Ishikawa (cell line): ENCODE results near the gene JMJD7.

Experiments used
- CEBPB ChIP-seq: IDR thresholded peaks from 2 replicates; pipeline ENCODE4 v1.6.1; 2012
- CREB1 ChIP-seq: IDR thresholded peaks from 2 replicates; pipeline ENCODE4 v1.6.1; 2012; ENCODE audit warnings: low read depth
- EGR1 ChIP-seq: IDR thresholded peaks from 2 replicates; pipeline ENCODE4 v1.6.1; 2012
- EP300 ChIP-seq: IDR thresholded peaks from 2 replicates; pipeline ENCODE4 v1.6.1; 2012; ENCODE audit warnings: borderline replicate concordance
- FOXM1 ChIP-seq: IDR thresholded peaks from 2 replicates; pipeline ENCODE4 v1.6.1; 2012; ENCODE audit warnings: low read depth, borderline replicate concordance
- RAD21 ChIP-seq: IDR thresholded peaks from 2 replicates; pipeline ENCODE4 v1.6.1; 2012; ENCODE audit warnings: low read depth
- TAF1 ChIP-seq: IDR thresholded peaks from 2 replicates; pipeline ENCODE4 v1.6.1; 2012; ENCODE audit warnings: low read depth, mild to moderate bottlenecking
- TEAD4 ChIP-seq: IDR thresholded peaks from 2 replicates; pipeline ENCODE4 v1.6.1; 2012
- USF1 ChIP-seq: IDR thresholded peaks from 2 replicates; pipeline ENCODE4 v1.6.1; 2012
- YY1 ChIP-seq: IDR thresholded peaks from 2 replicates; pipeline ENCODE4 v1.6.1; 2012; ENCODE audit warnings: low read depth
- TF ChIP-seq, protein P1 (sequence below): IDR thresholded peaks from 2 replicates; pipeline ENCODE4 v1.6.1; 2012; ENCODE audit warnings: low read depth, mild to moderate bottlenecking

Gene JMJD7

GRCh38 chr15:41798607-41799487, 29.0 kb upstream of the JMJD7 start:
- TF ChIP-seq CEBPB (no peak), RAD21 (no peak), YY1 (no peak), CREB1 (no peak), TEAD4 (peak; percentile 11; the same call in 1 of the 2 replicates)

- no peak for TF ChIP-seq FOXM1
- TF ChIP-seq, protein P1, sequence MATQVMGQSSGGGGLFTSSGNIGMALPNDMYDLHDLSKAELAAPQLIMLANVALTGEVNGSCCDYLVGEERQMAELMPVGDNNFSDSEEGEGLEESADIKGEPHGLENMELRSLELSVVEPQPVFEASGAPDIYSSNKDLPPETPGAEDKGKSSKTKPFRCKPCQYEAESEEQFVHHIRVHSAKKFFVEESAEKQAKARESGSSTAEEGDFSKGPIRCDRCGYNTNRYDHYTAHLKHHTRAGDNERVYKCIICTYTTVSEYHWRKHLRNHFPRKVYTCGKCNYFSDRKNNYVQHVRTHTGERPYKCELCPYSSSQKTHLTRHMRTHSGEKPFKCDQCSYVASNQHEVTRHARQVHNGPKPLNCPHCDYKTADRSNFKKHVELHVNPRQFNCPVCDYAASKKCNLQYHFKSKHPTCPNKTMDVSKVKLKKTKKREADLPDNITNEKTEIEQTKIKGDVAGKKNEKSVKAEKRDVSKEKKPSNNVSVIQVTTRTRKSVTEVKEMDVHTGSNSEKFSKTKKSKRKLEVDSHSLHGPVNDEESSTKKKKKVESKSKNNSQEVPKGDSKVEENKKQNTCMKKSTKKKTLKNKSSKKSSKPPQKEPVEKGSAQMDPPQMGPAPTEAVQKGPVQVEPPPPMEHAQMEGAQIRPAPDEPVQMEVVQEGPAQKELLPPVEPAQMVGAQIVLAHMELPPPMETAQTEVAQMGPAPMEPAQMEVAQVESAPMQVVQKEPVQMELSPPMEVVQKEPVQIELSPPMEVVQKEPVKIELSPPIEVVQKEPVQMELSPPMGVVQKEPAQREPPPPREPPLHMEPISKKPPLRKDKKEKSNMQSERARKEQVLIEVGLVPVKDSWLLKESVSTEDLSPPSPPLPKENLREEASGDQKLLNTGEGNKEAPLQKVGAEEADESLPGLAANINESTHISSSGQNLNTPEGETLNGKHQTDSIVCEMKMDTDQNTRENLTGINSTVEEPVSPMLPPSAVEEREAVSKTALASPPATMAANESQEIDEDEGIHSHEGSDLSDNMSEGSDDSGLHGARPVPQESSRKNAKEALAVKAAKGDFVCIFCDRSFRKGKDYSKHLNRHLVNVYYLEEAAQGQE: no peak
These were observed 28.4 kb upstream of the JMJD7 start for GRCh38 chr15:41799488-41799805.

DNA sequence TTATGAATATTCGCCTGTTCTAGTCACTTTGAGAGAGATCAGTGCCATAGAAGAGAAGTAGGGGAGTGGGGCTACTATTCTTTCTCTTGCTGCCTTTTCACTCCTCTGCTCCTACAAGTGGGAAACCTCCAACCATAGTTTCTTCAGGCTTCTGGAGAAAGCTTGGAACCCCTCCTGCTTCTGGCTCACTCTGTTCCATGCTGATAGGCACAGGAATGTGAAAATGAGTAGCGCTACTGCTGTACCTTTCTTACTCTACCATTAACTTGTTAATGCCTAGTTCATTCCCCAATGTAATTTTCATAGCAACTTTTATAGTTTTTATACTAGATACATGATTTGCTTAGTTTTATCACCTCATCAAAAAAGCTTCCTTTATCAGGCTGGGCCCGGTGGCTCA, 26.7 kb upstream of the JMJD7 start:
- TF ChIP-seq CREB1 (no peak), TEAD4 (peak; percentile 79), USF1 (no peak)

DNA sequence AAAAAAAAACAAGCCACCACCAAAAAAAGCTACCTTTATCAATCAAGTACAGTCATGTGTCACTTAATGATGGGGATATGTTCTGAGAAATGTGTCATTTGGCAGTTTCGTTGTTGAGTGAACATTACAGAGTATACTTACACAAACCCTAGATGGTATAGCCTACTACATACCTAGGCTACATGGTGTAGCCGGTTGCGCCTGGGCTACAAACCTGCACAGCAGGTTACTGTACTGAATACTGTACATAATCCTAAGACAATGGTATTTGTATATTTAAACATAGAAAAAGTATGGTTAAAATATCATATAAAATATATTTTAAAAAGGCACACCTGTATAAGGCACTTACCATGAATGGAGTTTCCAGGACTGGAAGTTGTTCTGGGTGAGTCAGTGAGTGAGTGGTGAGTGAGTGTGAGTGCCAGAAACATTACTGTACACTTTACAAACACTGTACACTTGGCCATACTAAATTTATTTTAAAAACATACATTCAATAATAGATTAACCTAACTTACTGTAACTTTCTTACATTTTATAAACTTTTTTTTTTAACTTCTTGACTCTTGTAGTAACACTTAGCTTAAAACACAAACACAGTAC, 25.9 kb upstream of the JMJD7 start:
- TF ChIP-seq RAD21 (no peak), EP300 (no peak)

DNA sequence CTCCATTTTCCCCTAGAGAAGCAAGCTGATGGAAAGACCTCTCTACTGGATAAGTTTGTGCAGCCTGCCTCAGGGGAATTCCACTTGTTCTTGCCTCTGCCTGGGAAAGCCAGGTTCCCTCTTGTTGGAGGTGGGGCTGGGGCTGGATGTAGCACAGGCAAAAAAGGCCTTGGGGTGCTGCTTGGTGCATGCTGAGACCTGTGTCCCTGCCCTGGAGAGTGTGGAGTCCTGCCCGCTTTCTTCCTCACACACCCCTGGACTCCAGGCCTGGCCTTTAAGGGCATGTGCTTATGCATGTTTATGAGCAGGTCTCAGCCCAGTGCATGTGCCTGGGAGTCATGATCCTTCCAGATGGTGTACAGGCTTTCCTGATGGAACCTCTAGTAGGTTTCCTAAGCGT, 23.5 kb upstream of the JMJD7 start:
- TF ChIP-seq YY1 (no peak), CREB1 (no peak)

DNA sequence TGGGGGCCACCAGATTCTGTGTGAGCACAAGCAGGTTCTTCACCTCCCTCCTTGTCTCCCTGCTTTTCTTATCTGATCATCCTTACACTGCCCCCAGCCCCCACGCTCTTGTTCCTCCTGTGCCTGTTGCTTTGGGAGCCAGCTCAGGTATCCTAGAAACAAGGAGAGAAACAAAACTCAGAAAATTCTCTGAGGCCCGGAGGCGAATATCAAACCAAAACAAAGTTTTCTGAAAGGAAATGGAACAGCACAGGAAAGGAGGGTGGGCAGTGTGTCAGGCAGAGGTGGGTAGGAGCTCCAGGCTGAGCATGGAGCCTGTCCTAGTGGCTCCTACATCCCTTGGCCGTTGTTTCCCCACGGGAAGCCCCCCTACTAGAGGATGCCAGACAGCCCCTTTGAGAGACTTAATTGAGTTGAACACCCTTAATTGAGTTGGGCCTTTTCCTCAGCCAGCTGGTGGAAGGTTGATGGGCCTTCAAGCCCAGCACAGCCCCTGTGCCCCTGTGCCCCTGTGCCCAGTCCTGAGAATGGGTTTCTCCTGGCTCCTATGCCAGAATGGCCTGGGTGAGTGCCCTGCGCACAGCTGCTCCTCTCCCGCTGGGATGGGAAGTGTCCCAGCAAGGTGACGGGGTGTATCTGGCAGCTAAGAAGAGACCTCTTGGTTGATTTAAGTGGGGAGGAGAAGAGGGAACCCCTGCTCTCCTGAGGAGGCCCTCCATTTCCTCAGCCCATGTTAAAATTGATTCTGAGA, 22.8 kb upstream of the JMJD7 start:
- TF ChIP-seq USF1: no peak
- no peak for TF ChIP-seq EGR1
- no peak for TF ChIP-seq RAD21
- no peak for TF ChIP-seq FOXM1
- TF ChIP-seq TAF1: no peak
- TF ChIP-seq YY1: no peak

- TF ChIP-seq RAD21 (no peak), TEAD4 (no peak), USF1 (no peak)
- TF ChIP-seq, protein P1: no peak
These were observed 22.2 kb upstream of the JMJD7 start for GRCh38 chr15:41805711-41806110.
